Right atrium auricular region (tissue), 2 donors: ENCODE data around the gene TUBA1A. TPM values are rescaled to one million over a fixed set of nuclear protein-coding genes. Genes with fewer than 3 reads are reported as not detected.
"Not testable (repeated sequence)": the region's sequence is repeated elsewhere in the genome, so short reads cannot be mapped to it uniquely, and the experiment has no call there.

Experiments
- DNase-seq: peaks from one replicate; pipeline ENCODE4 v3.0.0-alpha.2; 2019; ENCODE audit warnings: low spot score
- H3K27ac ChIP-seq, 2 donors: fragments of 200-600 bp; sonication (generic); 1 replicate in 1 of 2; 2 replicates in 1 of 2; pipeline ENCODE4 v1.5.1; 2016 to 2019
- H3K27me3 ChIP-seq, 2 donors: fragments of 200-600 bp; sonication (generic); one replicate each; pipeline versions ENCODE4 v1.5.1 to v1.6.0; 2017 to 2019
- H3K36me3 ChIP-seq: fragments of 200-600 bp; sonication (generic); one replicate; pipeline ENCODE4 v1.5.1; 2016
- H3K4me1 ChIP-seq, 2 donors: fragments of 200-600 bp; sonication (generic); one replicate each; pipeline versions ENCODE4 v1.5.1 to v1.6.0; 2017 to 2019
- H3K4me3 ChIP-seq, 2 donors: fragments of 200-600 bp; sonication (generic); 1 replicate in 1 of 2; 2 replicates in 1 of 2; pipeline ENCODE4 v1.5.1; 2017 to 2019; ENCODE audit warnings: mild to moderate bottlenecking in 1 of 2, moderate library complexity in 1 of 2
- H3K9me3 ChIP-seq, 2 donors: fragments of 200-600 bp; sonication (generic); one replicate each; pipeline ENCODE4 v1.5.1; 2019
- CTCF ChIP-seq, 2 donors: fragments of 200-600 bp; sonication (generic); IDR thresholded peaks; one replicate each; pipeline ENCODE4 v1.5.1; 2019; ENCODE audit warnings: antibody characterized with exemption in 2 of 2
- total RNA-seq, 2 donors: library from RNA; depleted of rRNA; stranded (reverse); fragments of >200 nt; gene quantifications; one replicate each; pipeline ENCODE4 v1.1.0, GENCODE V29; 2016

The TUBA1A gene
- total RNA-seq, 2 donors from 2014 or later, result 131 to 241 TPM

- H3K27me3 ChIP-seq, result no peaks in the 10 kb centered on the region
- no peaks in the 10 kb centered on the region for H3K4me1 ChIP-seq
- no peak overlapping the region for H3K27ac ChIP-seq
- H3K9me3 ChIP-seq, result no peaks in the 10 kb centered on the region
- DNase-seq, result no peak
- no peak overlapping the region for H3K4me3 ChIP-seq
- H3K36me3 ChIP-seq, result no peaks in the 10 kb centered on the region
- TF ChIP-seq CTCF (IDR thresholded peaks at IDR 0.05), result no peak
These were observed 14.7 kb downstream of the TUBA1A start for GRCh38 chr12:49174218-49174617.

GRCh38 chr12:49170924-49171323, 18.0 kb downstream of the TUBA1A start:
- Histone ChIP-seq H3K9me3 (no peaks in the 10 kb centered on the region), H3K4me1 (no peaks in the 10 kb centered on the region), H3K4me3 (no peak overlapping the region), H3K36me3 (no peaks in the 10 kb centered on the region), H3K27ac (no peak overlapping the region), H3K27me3 (no peaks in the 10 kb centered on the region)
- TF ChIP-seq CTCF (IDR thresholded peaks at IDR 0.05), result no peak
- no peak for DNase-seq

- no peaks in the 10 kb centered on the region for H3K9me3 ChIP-seq
These were observed 23.8 kb downstream of the TUBA1A start for GRCh38 chr12:49165114-49165513.

GRCh38 chr12:49161901-49162300, 27.0 kb downstream of the TUBA1A start:
- not testable (repeated sequence) for H3K27me3 ChIP-seq, H3K4me3 ChIP-seq, H3K36me3 ChIP-seq, DNase-seq, H3K27ac ChIP-seq, H3K4me1 ChIP-seq, H3K9me3 ChIP-seq

More at GRCh38 chr12:49165114-49165513, 23.8 kb downstream of the TUBA1A start:
- Histone ChIP-seq H3K4me1 (no peaks in the 10 kb centered on the region), H3K4me3 (no peak overlapping the region), H3K27ac (no peak overlapping the region), H3K27me3 (no peaks in the 10 kb centered on the region), H3K36me3 (no peaks in the 10 kb centered on the region)
- no peak for DNase-seq
- no peak for TF ChIP-seq CTCF (IDR thresholded peaks at IDR 0.05)

GRCh38 chr12:49161092-49161795, 27.6 kb downstream of the TUBA1A start:
- Histone ChIP-seq H3K27me3 (no peaks in the 10 kb centered on the region), H3K4me1 (no peaks in the 10 kb centered on the region), H3K4me3 (no peak overlapping the region), H3K9me3 (no peaks in the 10 kb centered on the region), H3K36me3 (no peaks in the 10 kb centered on the region), H3K27ac (no peak overlapping the region)
- TF ChIP-seq CTCF (IDR thresholded peaks at IDR 0.05), result no peak
- DNase-seq, result no peak

GRCh38 chr12:49160399-49160798, 28.5 kb downstream of the TUBA1A start:
- Histone ChIP-seq H3K36me3 (no peaks in the 10 kb centered on the region), H3K27me3 (no peaks in the 10 kb centered on the region), H3K9me3 (no peaks in the 10 kb centered on the region), H3K4me1 (no peaks in the 10 kb centered on the region), H3K4me3 (no peak overlapping the region), H3K27ac (no peak overlapping the region)
- no peak for TF ChIP-seq CTCF (IDR thresholded peaks at IDR 0.05)
- no peak for DNase-seq
